ENCODE measurements around the gene SINHCAF. TPM values are rescaled to one million over a fixed set of nuclear protein-coding genes. Genes with fewer than 3 reads are reported as not detected.

Gene SINHCAF
- total and polyA plus RNA-seq, 8 donors = 9.0 to 43.1 (median 21.2) TPM

GRCh38 chr12:31231611-31232360 lies 94.2 kb downstream of the SINHCAF start:
- DNase-seq = no peak
- H3K27me3 ChIP-seq = no peaks in the 10 kb centered on the region
- no peak overlapping the region for H3K4me3 ChIP-seq
- ATAC-seq = no peak
- no peaks in the 10 kb centered on the region for H3K9me3 ChIP-seq
- no peak for TF ChIP-seq CTCF (IDR thresholded peaks at IDR 0.05)
- no peak for FAIRE-seq
- intact Hi-C loops (cut with DNase I) = no loop called here
- 83 to 86% methylated on average over 14 of the region's 14 CpGs for WGBS, 2 donors
- H3K27ac ChIP-seq = no peak overlapping the region
- peaks cover 0 to 27% (median 13%) of the 10 kb centered on the region in 3 donors for H3K4me1 ChIP-seq
- H3K36me3 ChIP-seq = no peaks in the 10 kb centered on the region
